HG02610 (cell line): ENCODE data around the gene CNPY1.

ENCODE experiments used
- ATAC-seq: cut with Tn5 transposase; IDR thresholded peaks from one replicate; pipeline ENCODE4 v1.9.1; 2021; ENCODE audit warnings: mild to moderate bottlenecking, moderate library complexity; ENCODE audit not compliant: unreplicated experiment

The CNPY1 gene

GRCh38 chr7:155469311-155470185 is 76.8 kb downstream of the CNPY1 start:
- ATAC-seq = no peak

- ATAC-seq = no peak
Measured at GRCh38 chr7:155468785-155469148, 77.6 kb downstream of the CNPY1 start.

GRCh38 chr7:155467846-155468784 is 78.2 kb downstream of the CNPY1 start:
- ATAC-seq = no peak

- ATAC-seq = no peak
Measured at GRCh38 chr7:155466814-155467733, 79.3 kb downstream of the CNPY1 start.

GRCh38 chr7:155466142-155466813 is 80.1 kb downstream of the CNPY1 start:
- ATAC-seq = no peak

GRCh38 chr7:155465761-155466141 is 80.6 kb downstream of the CNPY1 start:
- ATAC-seq = no peak

GRCh38 chr7:155464948-155465739 is 81.2 kb downstream of the CNPY1 start:
- no peak for ATAC-seq

- ATAC-seq = no peak
Measured at GRCh38 chr7:155464183-155464582, 82.2 kb downstream of the CNPY1 start.

GRCh38 chr7:155463114-155463811 is 83.1 kb downstream of the CNPY1 start:
- ATAC-seq = no peak

GRCh38 chr7:155462163-155462735 is 84.1 kb downstream of the CNPY1 start:
- ATAC-seq = no peak

- no peak for ATAC-seq
Measured at GRCh38 chr7:155461631-155462030, 84.7 kb downstream of the CNPY1 start.

- ATAC-seq = no peak
Measured at GRCh38 chr7:155460926-155461613, 85.3 kb downstream of the CNPY1 start.

GRCh38 chr7:155459700-155460461 is 86.5 kb downstream of the CNPY1 start:
- ATAC-seq = no peak

GRCh38 chr7:155458878-155459699 is 87.3 kb downstream of the CNPY1 start:
- ATAC-seq = no peak

GRCh38 chr7:155458111-155458877 is 88.1 kb downstream of the CNPY1 start, which contains the start of gene EN2:
Gene EN2 (plus strand): TSS chr7:155458129. CDS start chr7:155458378, 249 bp downstream.
- ATAC-seq = no peak
